DOHH2 (cell line): Measurements from ENCODE around the gene SH3PXD2A.

ENCODE experiments used
- H3F3A ChIP-seq: fragments of 200-600 bp; sonication (generic), shearing (Covaris generic); 2 replicates; pipeline ENCODE4 v1.6.0; 2016; ENCODE audit warnings: antibody characterized with exemption, mild to moderate bottlenecking; ENCODE audit not compliant: control insufficient read depth, insufficient read depth
- H3K27ac ChIP-seq: fragments of 200-600 bp; sonication (generic); 2 replicates; pipeline ENCODE4 v1.5.1; 2014; ENCODE audit warnings: low read depth, mild to moderate bottlenecking, low read length, moderate library complexity
- H3K27me3 ChIP-seq: fragments of 200-600 bp; sonication (generic); 2 replicates; pipeline ENCODE4 v1.6.1; 2014; ENCODE audit warnings: mild to moderate bottlenecking, low read length, mixed read lengths; ENCODE audit not compliant: control insufficient read depth
- H3K36me3 ChIP-seq: fragments of 200-600 bp; sonication (generic); 2 replicates; pipeline ENCODE4 v1.6.1; 2014; ENCODE audit warnings: mild to moderate bottlenecking, low read length, moderate library complexity, mixed read lengths; ENCODE audit not compliant: control insufficient read depth
- H3K4me1 ChIP-seq: fragments of 200-600 bp; sonication (generic); 2 replicates; pipeline ENCODE4 v1.6.1; 2014; ENCODE audit warnings: mild to moderate bottlenecking, low read length, mixed read lengths; ENCODE audit not compliant: control insufficient read depth
- H3K4me2 ChIP-seq: fragments of 200-600 bp; sonication (generic); 2 replicates; pipeline ENCODE4 v1.6.0; 2014; ENCODE audit warnings: mild to moderate bottlenecking, low read length, moderate library complexity
- H3K4me3 ChIP-seq: fragments of 200-600 bp; sonication (generic); 2 replicates; pipeline ENCODE4 v1.5.1; 2014; ENCODE audit warnings: mild to moderate bottlenecking, low read length, mixed read lengths
- H3K79me2 ChIP-seq: fragments of 200-600 bp; sonication (generic); 2 replicates; pipeline ENCODE4 v1.6.1; 2014; ENCODE audit warnings: mild to moderate bottlenecking, low read length, mixed read lengths; ENCODE audit not compliant: control insufficient read depth
- H3K9me2 ChIP-seq: fragments of 200-600 bp; sonication (generic); replicated peaks from 2 replicates; pipeline ENCODE4 v1.6.1; 2014; ENCODE audit warnings: mild to moderate bottlenecking, low read length, mixed read lengths; ENCODE audit not compliant: control insufficient read depth
- H3K9me3 ChIP-seq: fragments of 200-600 bp; sonication (generic); 2 replicates; pipeline ENCODE4 v1.6.1; 2014; ENCODE audit warnings: antibody characterized with exemption, low read length, mixed read lengths; ENCODE audit not compliant: control insufficient read depth, insufficient read depth
- H4K20me1 ChIP-seq: fragments of 200-600 bp; sonication (generic); 2 replicates; pipeline ENCODE4 v1.6.0; 2014; ENCODE audit warnings: low read depth, mild to moderate bottlenecking, antibody characterized with exemption, low read length, moderate library complexity; ENCODE audit not compliant: control insufficient read depth, insufficient read depth
- CTCF ChIP-seq: fragments of 200-600 bp; sonication (generic); IDR thresholded peaks from one replicate; pipeline ENCODE4 v1.5.1; 2014; ENCODE audit warnings: antibody characterized with exemption, mild to moderate bottlenecking, low read depth, low read length; ENCODE audit not compliant: poor library complexity, severe bottlenecking
- EZH2phosphoT487 ChIP-seq: fragments of 200-600 bp; sonication (generic); IDR thresholded peaks from 2 replicates; pipeline ENCODE4 v1.6.1; 2017; ENCODE audit warnings: borderline replicate concordance, mild to moderate bottlenecking, antibody characterized with exemption, low read length, moderate library complexity, mixed read lengths

The SH3PXD2A gene

GRCh38 chr10:103822107-103822716 lies 33.2 kb downstream of the SH3PXD2A start:
- Histone ChIP-seq H3K4me2 (no peak overlapping the region), H3K9me2 (no peaks in the 10 kb centered on the region), H3K4me1 (no peaks in the 10 kb centered on the region), H3K36me3 (no peaks in the 10 kb centered on the region), H3K79me2 (no peaks in the 10 kb centered on the region), H3K9me3 (no peaks in the 10 kb centered on the region), H4K20me1 (no peaks in the 10 kb centered on the region), H3K27me3 (peaks cover 31% of the 10 kb centered on the region), H3K4me3 (no peak overlapping the region), H3F3A (no peaks in the 10 kb centered on the region), H3K27ac (no peak overlapping the region)
- TF ChIP-seq EZH2phosphoT487 (no peak), CTCF (no peak)

DNA sequence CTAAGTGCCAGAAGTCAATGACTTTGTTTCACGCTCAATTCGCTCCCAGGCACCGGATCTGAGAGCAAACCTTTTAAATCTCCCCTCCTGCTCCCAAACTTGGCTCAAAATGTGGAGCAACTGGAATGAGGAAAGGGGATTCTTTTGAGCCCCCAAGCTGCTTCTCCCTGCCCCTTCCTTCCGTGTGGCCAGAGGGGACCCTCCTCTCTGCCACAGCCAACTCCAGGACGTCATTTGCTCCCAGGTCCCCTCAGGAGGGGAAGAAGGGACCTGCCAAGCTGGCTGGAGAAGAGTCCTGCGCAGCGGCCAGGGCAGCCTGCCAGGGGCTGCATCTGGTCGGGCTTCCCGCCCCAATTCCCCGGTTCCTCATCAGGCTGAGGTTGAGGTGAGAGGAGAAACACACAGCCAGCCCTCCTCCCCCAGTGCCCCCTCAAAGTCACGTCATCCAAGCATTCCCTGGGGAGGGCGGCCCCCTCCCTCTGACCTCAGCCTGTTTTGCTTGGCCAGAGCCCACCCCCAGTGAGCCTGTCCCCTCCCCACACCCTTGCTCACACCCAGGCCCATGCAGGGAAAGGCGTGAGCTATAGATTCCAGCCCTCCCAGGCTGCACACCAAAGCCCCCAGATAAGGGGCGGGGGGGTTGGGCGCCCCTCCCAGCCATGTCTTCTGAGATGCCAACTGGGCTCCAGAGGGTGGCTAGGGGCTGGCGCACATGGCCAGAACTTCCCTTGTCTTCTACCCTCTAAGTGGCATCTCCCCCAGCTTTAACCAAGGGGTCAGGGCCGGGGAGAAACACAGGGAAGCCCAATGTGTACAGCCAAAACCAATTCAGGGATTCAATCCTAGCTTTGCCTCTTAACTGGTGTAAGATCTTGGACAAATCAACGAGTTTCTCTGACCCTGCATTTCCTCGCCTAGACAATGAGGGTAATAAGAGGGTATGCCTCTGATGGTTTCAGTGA lies 35.0 kb downstream of the SH3PXD2A start:
- H3K36me3 ChIP-seq = no peaks in the 10 kb centered on the region
- H4K20me1 ChIP-seq = no peaks in the 10 kb centered on the region
- no peaks in the 10 kb centered on the region for H3F3A ChIP-seq
- H3K79me2 ChIP-seq = no peaks in the 10 kb centered on the region
- no peak overlapping the region for H3K27ac ChIP-seq
- no peaks in the 10 kb centered on the region; the same call in 1 of the 2 replicates for H3K4me1 ChIP-seq
- no peaks in the 10 kb centered on the region for H3K9me3 ChIP-seq
- H3K4me3 ChIP-seq = no peak overlapping the region
- TF ChIP-seq CTCF (no peak), EZH2phosphoT487 (no peak)
- peaks cover 31% of the 10 kb centered on the region for H3K27me3 ChIP-seq
- no peaks in the 10 kb centered on the region for H3K9me2 ChIP-seq
- H3K4me2 ChIP-seq = no peak overlapping the region

GRCh38 chr10:103819493-103819892 lies 35.9 kb downstream of the SH3PXD2A start:
- H3K36me3 ChIP-seq = no peaks in the 10 kb centered on the region
- H3K27ac ChIP-seq = no peak overlapping the region
- no peak overlapping the region for H3K4me3 ChIP-seq
- no peaks in the 10 kb centered on the region for H4K20me1 ChIP-seq
- TF ChIP-seq EZH2phosphoT487 = no peak
- no peak for TF ChIP-seq CTCF
- peaks cover 33% of the 10 kb centered on the region for H3K27me3 ChIP-seq
- no peaks in the 10 kb centered on the region for H3K9me3 ChIP-seq
- H3K79me2 ChIP-seq = no peaks in the 10 kb centered on the region
- no peaks in the 10 kb centered on the region for H3K9me2 ChIP-seq
- H3K4me1 ChIP-seq = no peaks in the 10 kb centered on the region; the same call in 1 of the 2 replicates
- no peak overlapping the region for H3K4me2 ChIP-seq
- H3F3A ChIP-seq = no peaks in the 10 kb centered on the region
